Measurements from ENCODE around the gene DYRK4. TPM values are rescaled to one million over a fixed set of nuclear protein-coding genes. Genes with fewer than 3 reads are reported as not detected.
A peak's percentile ranks its signal among the peaks of the same experiment; 100 is the strongest.

The DYRK4 gene
- total and polyA plus RNA-seq, 5 donors = 31.1 to 50.4 (median 32.5) TPM

GRCh38 chr12:4588916-4589315 is 26.9 kb downstream of the DYRK4 start:
- WGBS = 97% methylated on average over 3 of the region's 3 CpGs
- ATAC-seq (no peak), DNase-seq (no peak)
- H3K4me3 ChIP-seq (ENCODE audit: low read length) = no peak overlapping the region
- no peaks in the 10 kb centered on the region for H3K4me1 ChIP-seq (ENCODE audit: control insufficient read depth, insufficient read depth, low read length)
- H3K27ac ChIP-seq (ENCODE audit: low read length) = no peak overlapping the region
- H3K27me3 ChIP-seq (ENCODE audit: control insufficient read depth, insufficient read depth) = no peaks in the 10 kb centered on the region
- intact Hi-C loops (cut with DNase I) = no loop called here
- H3K9me3 ChIP-seq (ENCODE audit: control insufficient read depth, low read length) = no peaks in the 10 kb centered on the region

DNA sequence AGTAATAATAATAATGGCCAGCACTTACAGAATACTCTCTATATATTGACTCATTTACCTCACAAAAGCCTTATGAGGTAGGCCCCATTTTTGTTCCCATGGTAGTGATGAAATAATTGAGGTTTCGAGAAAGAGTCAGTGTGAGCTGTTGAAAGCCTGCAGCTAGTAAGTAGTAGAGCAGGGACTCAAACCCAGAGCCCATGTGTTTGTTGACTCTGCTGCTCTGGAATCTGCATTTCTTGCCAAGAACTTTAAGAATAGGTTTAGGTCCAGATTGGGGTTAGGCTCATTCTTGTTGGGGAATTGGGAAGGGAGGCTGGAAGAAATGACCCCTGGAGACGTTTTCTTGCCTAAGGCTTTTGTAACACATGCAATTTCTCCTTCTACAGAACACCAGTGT is 27.9 kb downstream of the DYRK4 start:
- no peaks in the 10 kb centered on the region for H3K9me3 ChIP-seq (ENCODE audit: control insufficient read depth, low read length)
- no peak overlapping the region for H3K4me3 ChIP-seq (ENCODE audit: low read length)
- no peak overlapping the region for H3K27ac ChIP-seq (ENCODE audit: low read length)
- DNase-seq (no peak), ATAC-seq (no peak)
- no peaks in the 10 kb centered on the region for H3K27me3 ChIP-seq (ENCODE audit: control insufficient read depth, insufficient read depth)
- intact Hi-C loops (cut with DNase I) = no loop called here
- WGBS = 57% methylated on average over 2 of the region's 2 CpGs
- H3K4me1 ChIP-seq (ENCODE audit: control insufficient read depth, insufficient read depth, low read length) = no peaks in the 10 kb centered on the region

GRCh38 chr12:4591180-4591687 is 29.2 kb downstream of the DYRK4 start:
- WGBS = 68% methylated on average over 7 of the region's 7 CpGs
- Histone ChIP-seq H3K4me1 (ENCODE audit: control insufficient read depth, insufficient read depth, low read length) (no peaks in the 10 kb centered on the region), H3K9me3 (ENCODE audit: control insufficient read depth, low read length) (no peaks in the 10 kb centered on the region), H3K27ac (ENCODE audit: low read length) (no peak overlapping the region), H3K27me3 (ENCODE audit: control insufficient read depth, insufficient read depth) (no peaks in the 10 kb centered on the region), H3K4me3 (ENCODE audit: low read length) (no peak overlapping the region)
- ATAC-seq (no peak), DNase-seq (no peak)
- intact Hi-C loops (cut with DNase I) = no loop called here

DNA sequence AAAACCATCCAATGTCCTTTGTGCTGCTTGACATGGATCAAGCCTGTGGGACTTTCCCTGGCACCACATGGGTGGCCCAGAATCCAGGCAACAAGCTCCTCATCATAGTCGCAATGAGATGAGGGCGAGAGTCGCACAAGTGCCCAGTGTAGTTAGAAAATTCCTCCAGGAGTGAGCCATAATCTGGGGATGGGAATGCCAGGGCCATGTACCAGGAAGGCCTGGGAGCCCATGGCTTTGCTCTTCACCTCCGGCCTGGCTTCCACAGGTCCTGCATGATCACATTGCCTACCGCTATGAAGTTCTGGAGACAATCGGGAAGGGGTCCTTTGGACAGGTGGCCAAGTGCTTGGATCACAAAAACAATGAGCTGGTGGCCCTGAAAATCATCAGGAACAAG is 33.9 kb downstream of the DYRK4 start:
- no peak for ATAC-seq
- H3K4me1 ChIP-seq (ENCODE audit: control insufficient read depth, insufficient read depth, low read length) = no peaks in the 10 kb centered on the region

DNA sequence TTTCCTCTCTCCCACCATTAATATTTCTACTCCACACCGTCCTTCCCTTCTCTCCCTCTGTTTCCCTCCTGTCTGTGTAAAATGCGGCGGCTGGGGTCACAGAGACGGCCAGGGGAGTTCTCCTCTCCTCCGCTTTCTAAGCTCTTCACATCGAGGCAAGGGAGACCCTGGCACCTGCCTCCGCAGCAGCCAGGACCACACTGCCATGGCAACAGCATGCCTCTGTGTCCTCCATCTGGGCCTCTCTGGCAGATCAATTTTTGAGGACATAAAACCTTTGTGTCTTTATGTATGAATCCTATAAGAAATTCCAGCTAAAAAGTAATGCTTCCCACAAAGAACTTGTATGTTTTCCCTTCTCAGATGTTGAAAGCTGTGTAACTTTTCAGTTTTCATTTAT is 41.4 kb downstream of the DYRK4 start:
- no peak for ATAC-seq
- WGBS = 72% methylated on average over 7 of the region's 7 CpGs
- intact Hi-C loops (cut with DNase I) = no loop called here

More for the DNA sequence above, 33.9 kb downstream of the DYRK4 start:
- no peak overlapping the region for H3K27ac ChIP-seq (ENCODE audit: low read length)
- 95% methylated on average over 6 of the region's 6 CpGs for WGBS
- no peak for DNase-seq
- no peak overlapping the region for H3K4me3 ChIP-seq (ENCODE audit: low read length)
- H3K27me3 ChIP-seq (ENCODE audit: control insufficient read depth, insufficient read depth) = no peaks in the 10 kb centered on the region
- intact Hi-C loops (cut with DNase I) = no loop called here
- no peaks in the 10 kb centered on the region for H3K9me3 ChIP-seq (ENCODE audit: control insufficient read depth, low read length)

GRCh38 chr12:4603946-4604345 is 41.9 kb downstream of the DYRK4 start:
- 20% methylated on average over 1 of the region's 1 CpG for WGBS
- intact Hi-C loops (cut with DNase I) = no loop called here
- Histone ChIP-seq H3K27me3 (ENCODE audit: control insufficient read depth, insufficient read depth) (no peaks in the 10 kb centered on the region), H3K27ac (ENCODE audit: low read length) (no peak overlapping the region), H3K4me1 (ENCODE audit: control insufficient read depth, insufficient read depth, low read length) (no peaks in the 10 kb centered on the region), H3K9me3 (ENCODE audit: control insufficient read depth, low read length) (no peaks in the 10 kb centered on the region), H3K4me3 (ENCODE audit: low read length) (no peak overlapping the region)
- no peak for ATAC-seq
- no peak for DNase-seq

More for the DNA sequence above, 41.4 kb downstream of the DYRK4 start:
- no peak overlapping the region for H3K4me3 ChIP-seq (ENCODE audit: low read length)
- no peaks in the 10 kb centered on the region for H3K4me1 ChIP-seq (ENCODE audit: control insufficient read depth, insufficient read depth, low read length)
- no peaks in the 10 kb centered on the region for H3K9me3 ChIP-seq (ENCODE audit: control insufficient read depth, low read length)
- no peaks in the 10 kb centered on the region for H3K27me3 ChIP-seq (ENCODE audit: control insufficient read depth, insufficient read depth)
- DNase-seq = no peak
- no peak overlapping the region for H3K27ac ChIP-seq (ENCODE audit: low read length)

GRCh38 chr12:4604684-4605193 is 42.7 kb downstream of the DYRK4 start:
- Histone ChIP-seq H3K4me1 (ENCODE audit: control insufficient read depth, insufficient read depth, low read length) (no peaks in the 10 kb centered on the region), H3K4me3 (ENCODE audit: low read length) (peak overlapping the region; percentile 77), H3K9me3 (ENCODE audit: control insufficient read depth, low read length) (no peaks in the 10 kb centered on the region), H3K27me3 (ENCODE audit: control insufficient read depth, insufficient read depth) (no peaks in the 10 kb centered on the region), H3K27ac (ENCODE audit: low read length) (peak overlapping the region; percentile 65)
- ATAC-seq (peak; percentile 95 to 97), DNase-seq (peak; percentile 66 to 86 (median 86))
- intact Hi-C loops (cut with DNase I) = no loop called here
- WGBS = 3% methylated on average over 25 of the region's 25 CpGs

DNA sequence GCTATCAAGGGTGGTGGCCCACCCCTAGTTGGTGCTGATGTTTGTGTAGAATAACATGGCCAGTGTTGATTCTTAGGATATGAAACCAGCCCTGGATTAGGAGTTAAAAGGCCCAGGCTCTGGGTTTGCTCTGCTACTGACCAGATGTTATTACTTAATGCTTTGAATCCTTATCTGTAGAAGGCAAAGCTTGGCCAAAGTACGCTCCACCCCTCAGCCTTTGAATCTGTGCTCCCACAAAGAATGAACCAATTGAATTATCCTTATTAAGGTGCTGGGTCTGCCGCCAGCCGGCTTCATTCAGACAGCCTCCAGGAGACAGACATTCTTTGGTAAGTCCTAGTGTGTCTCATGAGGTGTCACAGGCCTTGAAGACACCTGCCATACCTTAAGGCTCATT is 45.0 kb downstream of the DYRK4 start:
- intact Hi-C loops (cut with DNase I) = no loop called here
- no peak overlapping the region for H3K27ac ChIP-seq (ENCODE audit: low read length)
- no peak overlapping the region for H3K4me3 ChIP-seq (ENCODE audit: low read length)
- no peaks in the 10 kb centered on the region for H3K4me1 ChIP-seq (ENCODE audit: control insufficient read depth, insufficient read depth, low read length)
- H3K9me3 ChIP-seq (ENCODE audit: control insufficient read depth, low read length) = no peaks in the 10 kb centered on the region
- no peak for ATAC-seq
- 74% methylated on average over 3 of the region's 3 CpGs for WGBS
- no peak for DNase-seq
- H3K27me3 ChIP-seq (ENCODE audit: control insufficient read depth, insufficient read depth) = no peaks in the 10 kb centered on the region

- Histone ChIP-seq H3K9me3 (ENCODE audit: control insufficient read depth, low read length) (no peaks in the 10 kb centered on the region), H3K4me1 (ENCODE audit: control insufficient read depth, insufficient read depth, low read length) (no peaks in the 10 kb centered on the region), H3K4me3 (ENCODE audit: low read length) (no peak overlapping the region), H3K27ac (ENCODE audit: low read length) (no peak overlapping the region), H3K27me3 (ENCODE audit: control insufficient read depth, insufficient read depth) (no peaks in the 10 kb centered on the region)
- no peak for ATAC-seq
- 67% methylated on average over 9 of the region's 9 CpGs for WGBS
- intact Hi-C loops (cut with DNase I) = no loop called here
- DNase-seq = no peak
These were observed 47.1 kb downstream of the DYRK4 start for GRCh38 chr12:4609071-4609470.

DNA sequence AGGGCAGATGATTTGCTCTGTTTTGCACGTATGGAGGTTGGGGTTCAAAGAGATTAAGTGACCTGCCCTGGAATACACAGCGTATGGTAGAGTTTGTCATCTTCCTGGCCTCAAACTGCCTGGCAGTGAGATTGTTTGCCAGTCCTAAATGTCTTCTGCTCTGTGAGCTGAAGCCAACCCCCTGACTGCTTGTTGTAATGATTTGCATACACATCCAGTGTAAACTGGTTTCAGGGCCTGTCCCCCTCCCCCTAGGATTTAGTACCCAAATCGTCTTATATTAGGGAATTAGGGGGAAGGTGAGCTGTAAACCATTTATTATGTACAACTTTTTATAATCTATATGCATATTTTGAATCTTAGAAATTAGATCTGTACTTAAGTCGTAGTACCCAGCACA is 48.5 kb downstream of the DYRK4 start:
- Histone ChIP-seq H3K27ac (ENCODE audit: low read length) (no peak overlapping the region), H3K27me3 (ENCODE audit: control insufficient read depth, insufficient read depth) (no peaks in the 10 kb centered on the region), H3K4me1 (ENCODE audit: control insufficient read depth, insufficient read depth, low read length) (no peaks in the 10 kb centered on the region), H3K4me3 (ENCODE audit: low read length) (no peak overlapping the region), H3K9me3 (ENCODE audit: control insufficient read depth, low read length) (no peaks in the 10 kb centered on the region)
- no peak for ATAC-seq
- 68% methylated on average over 4 of the region's 4 CpGs for WGBS
- no peak for DNase-seq
- intact Hi-C loops (cut with DNase I) = no loop called here

- intact Hi-C loops (cut with DNase I) = no loop called here
- ATAC-seq (no peak), DNase-seq (no peak)
- Histone ChIP-seq H3K27ac (ENCODE audit: low read length) (no peak overlapping the region), H3K4me1 (ENCODE audit: control insufficient read depth, insufficient read depth, low read length) (no peaks in the 10 kb centered on the region), H3K27me3 (ENCODE audit: control insufficient read depth, insufficient read depth) (no peaks in the 10 kb centered on the region), H3K4me3 (ENCODE audit: low read length) (no peak overlapping the region), H3K9me3 (ENCODE audit: control insufficient read depth, low read length) (no peaks in the 10 kb centered on the region)
- 77% methylated on average over 9 of the region's 9 CpGs for WGBS
These were observed 53.7 kb downstream of the DYRK4 start for GRCh38 chr12:4615667-4616066.

DNA sequence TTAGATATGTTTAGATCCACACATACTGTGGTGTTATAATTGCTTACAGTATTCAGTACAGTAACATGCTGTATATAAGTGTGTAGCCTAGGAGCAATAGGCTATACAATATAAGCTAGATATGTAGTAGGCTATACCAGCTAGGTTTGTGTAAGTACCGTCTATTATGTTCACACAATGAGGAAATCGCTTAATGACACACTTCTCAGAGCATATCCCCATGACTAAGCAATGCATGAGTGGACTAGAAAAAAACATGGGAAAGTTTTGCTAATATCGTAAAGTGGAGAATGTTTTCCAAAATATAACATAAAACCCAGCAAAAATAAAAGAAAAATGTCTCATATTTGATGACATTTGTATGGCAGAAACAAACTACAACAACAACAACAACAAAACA is 59.5 kb downstream of the DYRK4 start:
- ATAC-seq (no peak), DNase-seq (no peak)
- Histone ChIP-seq H3K4me1 (ENCODE audit: control insufficient read depth, insufficient read depth, low read length) (peaks cover under 1% of the 10 kb centered on the region), H3K9me3 (ENCODE audit: control insufficient read depth, low read length) (no peaks in the 10 kb centered on the region), H3K27me3 (ENCODE audit: control insufficient read depth, insufficient read depth) (no peaks in the 10 kb centered on the region), H3K4me3 (ENCODE audit: low read length) (no peak overlapping the region), H3K27ac (ENCODE audit: low read length) (no peak overlapping the region)
- intact Hi-C loops (cut with DNase I) = no loop called here
- WGBS = 89% methylated on average over 3 of the region's 3 CpGs

All from right cardiac atrium (tissue), 5 donors.